HUES64 (cell line): Measurements from ENCODE around the gene KIFAP3. TPM values are rescaled to one million over a fixed set of nuclear protein-coding genes. Genes with fewer than 3 reads are reported as not detected.
"Not testable (repeated sequence)": the region's sequence is repeated elsewhere in the genome, so short reads cannot be mapped to it uniquely, and the experiment has no call there.

ENCODE experiments used
- H3K27ac ChIP-seq: 2 replicates; pipeline ENCODE4 v1.7.0; 2013; ENCODE audit warnings: low read depth, low read length, inconsistent platforms
- H3K27me3 ChIP-seq: 2 replicates; pipeline ENCODE4 v1.6.1; 2013; ENCODE audit warnings: mild to moderate bottlenecking, low read length; ENCODE audit not compliant: insufficient read depth
- H3K36me3 ChIP-seq: 2 replicates; pipeline ENCODE4 v1.6.1; 2013; ENCODE audit warnings: mild to moderate bottlenecking, low read length; ENCODE audit not compliant: insufficient read depth
- H3K4me1 ChIP-seq: 2 replicates; pipeline ENCODE4 v1.6.1; 2013; ENCODE audit warnings: mild to moderate bottlenecking, low read length, moderate library complexity; ENCODE audit not compliant: insufficient read depth
- H3K4me3 ChIP-seq: 2 replicates; pipeline ENCODE4 v1.5.1; 2013; ENCODE audit warnings: mild to moderate bottlenecking, low read length, moderate library complexity
- H3K9ac ChIP-seq: 2 replicates; pipeline ENCODE4 v1.6.1; 2013; ENCODE audit warnings: mild to moderate bottlenecking, low read depth, low read length
- H3K9me3 ChIP-seq: 2 replicates; pipeline ENCODE4 v1.6.1; 2013; ENCODE audit warnings: low read depth, low read length; ENCODE audit not compliant: insufficient read depth
- WGBS: fragments of 150-250, 120-280 bp; methylation state at CpG from one replicate; pipeline ENCODE4 v1.1.7; 2013; ENCODE audit warnings: missing lambda C conversion rate; 5-methylcytosine and 5-hydroxymethylcytosine counted together
- polyA plus RNA-seq, 2 experiments: library from polyadenylated mRNA; stranded (reverse); fragments of 50-300 nt; gene quantifications; one replicate each; pipeline ENCODE4 v1.2.3, GENCODE V29; 2013

KIFAP3 gene
- polyA plus RNA-seq (2013, experiment 1 of 2): 5.1 TPM
- polyA plus RNA-seq (2013, experiment 2 of 2): 7.7 TPM

GRCh38 chr1:170074250-170075157 lies at the start of gene KIFAP3:
Gene KIFAP3 (minus strand): TSS chr1:170074695. CDS start chr1:170074467, 228 bp downstream.
- Histone ChIP-seq H3K36me3 (no peaks in the 10 kb centered on the region), H3K9ac (peak within 1 kb of the TSS; percentile 18; the same call in 1 of the 2 replicates), H3K27me3 (no peaks in the 10 kb centered on the region), H3K27ac (no peak within 1 kb of the TSS), H3K4me3 (peak within 1 kb of the TSS; percentile 71), H3K4me1 (peaks cover 5% of the 10 kb centered on the region; the same call in 1 of the 2 replicates), H3K9me3 (peaks cover 11% of the 10 kb centered on the region; the same call in 1 of the 2 replicates)
- WGBS: 3% methylated on average over 39 of the region's 39 CpGs

GRCh38 chr1:170122366-170122765 lies 47.9 kb upstream of the KIFAP3 start:
- H3K36me3 ChIP-seq: no peaks in the 10 kb centered on the region
- no peaks in the 10 kb centered on the region for H3K9me3 ChIP-seq
- 96% methylated on average over 6 of the region's 6 CpGs for WGBS
- no peak overlapping the region for H3K9ac ChIP-seq
- H3K27ac ChIP-seq: no peak overlapping the region
- H3K4me3 ChIP-seq: no peak overlapping the region
- peaks cover 5% of the 10 kb centered on the region; the same call in 1 of the 2 replicates for H3K4me1 ChIP-seq
- no peaks in the 10 kb centered on the region for H3K27me3 ChIP-seq

DNA sequence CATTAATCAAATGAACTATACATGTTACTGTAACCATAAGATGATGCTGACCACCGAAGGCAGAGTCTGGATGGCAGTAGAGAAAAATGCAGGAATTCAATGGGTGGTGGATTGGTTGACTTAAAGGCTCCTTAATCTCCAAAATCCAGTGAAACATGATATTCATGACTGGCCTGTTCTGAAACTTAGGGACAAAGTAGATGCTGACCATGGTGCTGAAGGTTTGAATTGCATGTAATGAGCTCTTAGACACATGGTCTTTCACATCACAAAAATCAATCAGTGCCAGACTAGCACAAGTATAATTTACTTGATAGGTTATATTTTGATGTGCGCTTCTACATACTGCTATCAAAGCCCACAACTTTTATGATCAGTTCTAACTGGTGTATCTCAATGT lies 40.4 kb upstream of the KIFAP3 start:
- Histone ChIP-seq H3K9ac (no peak overlapping the region), H3K36me3 (no peaks in the 10 kb centered on the region), H3K4me3 (no peak overlapping the region), H3K27ac (no peak overlapping the region), H3K4me1 (no peaks in the 10 kb centered on the region), H3K9me3 (peaks cover 10% of the 10 kb centered on the region; the same call in 1 of the 2 replicates), H3K27me3 (no peaks in the 10 kb centered on the region)
- WGBS: 92% methylated on average over 1 of the region's 2 CpGs

GRCh38 chr1:170113140-170113539 lies 38.6 kb upstream of the KIFAP3 start:
- H3K27ac ChIP-seq, H3K27me3 ChIP-seq, H3K4me1 ChIP-seq, H3K9ac ChIP-seq, H3K4me3 ChIP-seq, H3K36me3 ChIP-seq: not testable (repeated sequence)
- 95% methylated on average over 8 of the region's 8 CpGs for WGBS
- H3K9me3 ChIP-seq: peaks cover 10% of the 10 kb centered on the region; the same call in 1 of the 2 replicates

DNA sequence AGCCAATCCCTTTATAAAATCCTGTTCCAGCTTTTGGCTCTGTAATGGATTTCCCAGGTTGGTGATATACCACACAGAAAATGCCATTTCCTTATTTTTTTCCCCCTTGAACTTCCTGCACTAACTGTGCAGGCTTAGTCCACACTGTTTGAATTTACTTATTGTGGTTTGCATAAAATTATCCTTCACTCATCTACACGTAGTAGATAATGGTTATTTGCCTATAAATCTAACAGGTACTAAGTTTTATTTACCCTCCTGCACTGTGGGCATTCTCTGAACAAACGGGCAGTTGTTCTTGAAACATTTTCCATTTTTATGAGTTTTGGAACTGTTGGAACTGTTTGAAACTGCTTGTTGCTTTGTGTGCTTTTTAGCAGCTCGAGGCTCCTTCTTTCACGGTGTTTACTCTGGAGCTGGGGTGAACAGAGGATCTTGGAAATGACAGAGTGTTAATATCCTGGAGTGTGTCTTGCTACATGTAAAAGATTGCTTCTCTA lies 23.0 kb upstream of the KIFAP3 start:
- WGBS: 93% methylated on average over 4 of the region's 4 CpGs
- H3K36me3 ChIP-seq: no peaks in the 10 kb centered on the region
- H3K9ac ChIP-seq: no peak overlapping the region
- no peaks in the 10 kb centered on the region; the same call in 1 of the 2 replicates for H3K27me3 ChIP-seq
- H3K9me3 ChIP-seq: no peaks in the 10 kb centered on the region
- no peak overlapping the region for H3K27ac ChIP-seq
- H3K4me3 ChIP-seq: no peak overlapping the region
- peaks cover 22% of the 10 kb centered on the region for H3K4me1 ChIP-seq

DNA sequence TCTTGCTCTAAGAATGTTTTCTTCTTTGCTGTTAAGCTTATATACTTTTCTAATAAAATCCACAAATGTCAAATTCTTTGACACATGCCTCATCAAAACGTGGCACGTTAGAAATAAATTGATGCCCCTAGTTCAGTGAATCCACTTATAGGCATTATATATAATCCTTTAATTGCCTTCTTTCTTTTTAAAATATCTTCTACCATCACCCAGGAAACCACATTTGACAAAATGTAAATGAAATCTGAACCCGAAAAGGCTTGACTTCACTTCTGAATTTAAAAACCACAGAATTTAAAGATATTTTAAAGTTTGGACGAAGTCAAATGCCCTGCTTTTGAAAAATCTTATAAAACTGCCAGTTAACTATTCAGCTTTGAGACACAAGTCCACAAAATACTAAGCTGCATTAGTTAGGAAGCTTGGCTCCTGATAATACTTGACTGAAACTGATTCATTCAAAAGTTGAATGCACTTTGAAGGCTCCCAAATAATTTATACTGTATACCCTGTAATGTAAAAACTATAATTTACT lies 22.4 kb upstream of the KIFAP3 start:
- peaks cover 22% of the 10 kb centered on the region for H3K4me1 ChIP-seq
- H3K9ac ChIP-seq: no peak overlapping the region
- 90% methylated on average over 4 of the region's 4 CpGs for WGBS
- no peaks in the 10 kb centered on the region for H3K9me3 ChIP-seq
- no peak overlapping the region for H3K27ac ChIP-seq
- no peaks in the 10 kb centered on the region for H3K36me3 ChIP-seq
- H3K27me3 ChIP-seq: no peaks in the 10 kb centered on the region; the same call in 1 of the 2 replicates
- H3K4me3 ChIP-seq: no peak overlapping the region

GRCh38 chr1:170095976-170096748 lies 21.7 kb upstream of the KIFAP3 start:
- no peaks in the 10 kb centered on the region; the same call in 1 of the 2 replicates for H3K27me3 ChIP-seq
- no peaks in the 10 kb centered on the region for H3K9me3 ChIP-seq
- peaks cover 22% of the 10 kb centered on the region for H3K4me1 ChIP-seq
- H3K4me3 ChIP-seq: no peak overlapping the region
- no peak overlapping the region for H3K9ac ChIP-seq
- no peak overlapping the region for H3K27ac ChIP-seq
- H3K36me3 ChIP-seq: no peaks in the 10 kb centered on the region

- WGBS: 71% methylated on average over 27 of the region's 31 CpGs
- not testable (repeated sequence) for H3K27me3 ChIP-seq, H3K36me3 ChIP-seq, H3K9ac ChIP-seq, H3K9me3 ChIP-seq, H3K27ac ChIP-seq
- Histone ChIP-seq H3K4me1 (peaks cover 22% of the 10 kb centered on the region), H3K4me3 (peak overlapping the region; percentile 23; the same call in 1 of the 2 replicates)
These were observed 20.5 kb upstream of the KIFAP3 start for GRCh38 chr1:170094697-170095616.

DNA sequence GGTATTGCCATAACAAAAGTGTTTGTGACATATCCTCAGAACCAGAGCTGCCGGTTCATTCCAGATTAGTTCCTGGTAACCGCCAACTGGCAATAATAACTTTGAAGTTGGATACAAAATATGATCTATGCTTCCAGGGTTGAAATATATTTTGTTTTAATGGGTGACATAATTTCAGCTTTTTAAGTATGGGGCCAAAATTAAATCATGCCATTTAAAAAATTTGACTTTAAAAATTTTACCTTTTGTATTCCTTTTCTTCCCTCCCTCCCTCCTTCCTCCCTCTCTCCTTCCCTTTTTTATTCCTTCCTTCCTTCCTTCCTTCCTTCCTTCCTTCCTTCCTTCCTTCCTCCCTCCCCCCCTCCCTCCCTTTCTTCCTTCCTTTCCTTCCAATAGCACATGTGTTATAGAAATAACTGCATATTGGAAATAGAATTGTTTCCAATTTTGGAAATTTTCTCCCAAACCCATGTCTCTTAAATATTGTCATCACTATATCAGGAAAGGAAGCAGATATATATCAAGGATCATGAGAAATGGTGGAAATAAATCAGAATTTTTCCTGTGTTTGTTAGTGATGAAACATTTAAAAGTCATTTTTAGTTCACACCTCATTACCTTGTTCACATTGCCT lies 12.0 kb upstream of the KIFAP3 start:
- Histone ChIP-seq H3K27me3 (no peaks in the 10 kb centered on the region), H3K4me3 (no peak overlapping the region), H3K9ac (no peak overlapping the region), H3K4me1 (no peaks in the 10 kb centered on the region), H3K36me3 (no peaks in the 10 kb centered on the region), H3K9me3 (no peaks in the 10 kb centered on the region), H3K27ac (no peak overlapping the region)
- WGBS: 83% methylated on average over 2 of the region's 2 CpGs

DNA sequence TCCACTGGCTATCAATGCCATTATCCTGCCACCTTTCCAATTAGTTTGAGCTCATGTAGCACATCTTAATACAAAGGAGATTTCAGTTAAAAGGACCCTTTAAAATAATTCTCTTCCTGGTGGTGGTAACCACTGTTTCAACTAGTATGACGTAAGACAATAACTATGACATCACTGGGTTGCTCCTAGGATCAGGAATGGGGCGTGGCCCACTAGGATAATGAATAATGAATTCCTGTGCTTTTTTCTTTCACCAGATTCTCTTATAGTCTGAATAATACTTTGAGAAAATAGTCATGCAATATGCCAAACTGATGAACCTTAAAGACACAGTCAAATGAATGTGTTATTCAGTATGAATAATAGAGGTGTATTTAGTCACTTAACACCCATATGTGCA lies 10.6 kb upstream of the KIFAP3 start:
- H3K4me3 ChIP-seq: no peak overlapping the region
- H3K36me3 ChIP-seq: no peaks in the 10 kb centered on the region
- no peaks in the 10 kb centered on the region for H3K4me1 ChIP-seq
- no peak overlapping the region for H3K27ac ChIP-seq
- H3K27me3 ChIP-seq: no peaks in the 10 kb centered on the region
- 93% methylated on average over 2 of the region's 2 CpGs for WGBS
- H3K9me3 ChIP-seq: no peaks in the 10 kb centered on the region
- no peak overlapping the region for H3K9ac ChIP-seq
